Bronchial epithelial cell (primary cell): Measurements from ENCODE around the gene GPR176. TPM values are rescaled to one million over a fixed set of nuclear protein-coding genes. Genes with fewer than 3 reads are reported as not detected.

Source experiments
- DNase-seq: peaks from one replicate; pipeline ENCODE4 v3.0.0-alpha.2; 2010; ENCODE audit warnings: low read depth
- FAIRE-seq: peaks from 2 replicates; lab custom pipeline; 2011; peaks lifted over from hg19 to GRCh38; lab: Jason Lieb, UNC
- H3K27me3 ChIP-seq: 2 replicates; pipeline ENCODE4 v1.5.1; 2011; ENCODE audit warnings: low read length; ENCODE audit not compliant: control insufficient read depth, insufficient read depth
- H3K36me3 ChIP-seq: 2 replicates; pipeline ENCODE4 v1.5.1; 2011; ENCODE audit warnings: low read length; ENCODE audit not compliant: control insufficient read depth, insufficient read depth
- H3K4me3 ChIP-seq: 2 replicates; pipeline ENCODE4 v1.5.1; 2011; ENCODE audit warnings: mild to moderate bottlenecking, low read depth, low read length, control low read depth
- CTCF ChIP-seq: IDR thresholded peaks from 2 replicates; pipeline ENCODE4 v1.5.1; 2011; ENCODE audit warnings: mild to moderate bottlenecking, moderate library complexity, low read length, control low read depth, inconsistent platforms; ENCODE audit not compliant: insufficient read depth, severe bottlenecking
- total RNA-seq: library from RNA; depleted of rRNA; stranded (reverse); fragments of >200 nt; gene quantifications from 2 replicates; pipeline ENCODE4 v1.2.1, GENCODE V29; 2014

GPR176 gene
- total RNA-seq, 1 donor from 2014 or later = 3.4 TPM

- FAIRE-seq (no peak), DNase-seq (no peak)
- H3K27me3 ChIP-seq = no peaks in the 10 kb centered on the region
- H3K4me3 ChIP-seq = no peak overlapping the region
- no peak for TF ChIP-seq CTCF
- H3K36me3 ChIP-seq = no peaks in the 10 kb centered on the region
Measured at GRCh38 chr15:39889601-39890000, 30.5 kb downstream of the GPR176 start.

- DNase-seq = peak; percentile 20
- Histone ChIP-seq H3K36me3 (no peaks in the 10 kb centered on the region), H3K27me3 (no peaks in the 10 kb centered on the region), H3K4me3 (no peak overlapping the region)
- no peak for FAIRE-seq
- no peak for TF ChIP-seq CTCF
Measured at GRCh38 chr15:39888809-39889208, 31.3 kb downstream of the GPR176 start.

GRCh38 chr15:39888243-39888642 lies 31.8 kb downstream of the GPR176 start:
- Histone ChIP-seq H3K27me3 (no peaks in the 10 kb centered on the region), H3K4me3 (no peak overlapping the region), H3K36me3 (no peaks in the 10 kb centered on the region)
- DNase-seq (no peak), FAIRE-seq (no peak)
- no peak for TF ChIP-seq CTCF

GRCh38 chr15:39887832-39888231 lies 32.2 kb downstream of the GPR176 start:
- no peaks in the 10 kb centered on the region for H3K27me3 ChIP-seq
- H3K36me3 ChIP-seq = no peaks in the 10 kb centered on the region
- no peak for FAIRE-seq
- peak; percentile 58 for DNase-seq
- TF ChIP-seq CTCF = peak; percentile 54
- H3K4me3 ChIP-seq = no peak overlapping the region

GRCh38 chr15:39887211-39887610 lies 32.9 kb downstream of the GPR176 start:
- no peaks in the 10 kb centered on the region for H3K27me3 ChIP-seq
- no peak overlapping the region for H3K4me3 ChIP-seq
- FAIRE-seq = no peak
- no peak for TF ChIP-seq CTCF
- H3K36me3 ChIP-seq = no peaks in the 10 kb centered on the region
- DNase-seq = no peak

- H3K4me3 ChIP-seq = no peak overlapping the region
- H3K36me3 ChIP-seq = no peaks in the 10 kb centered on the region
- FAIRE-seq = no peak
- TF ChIP-seq CTCF = no peak
- no peaks in the 10 kb centered on the region for H3K27me3 ChIP-seq
- DNase-seq = peak; percentile 27
Measured at GRCh38 chr15:39886418-39886817, 33.6 kb downstream of the GPR176 start.
